ENCODE data around the gene TAB2.

TAB2 gene, protein sequence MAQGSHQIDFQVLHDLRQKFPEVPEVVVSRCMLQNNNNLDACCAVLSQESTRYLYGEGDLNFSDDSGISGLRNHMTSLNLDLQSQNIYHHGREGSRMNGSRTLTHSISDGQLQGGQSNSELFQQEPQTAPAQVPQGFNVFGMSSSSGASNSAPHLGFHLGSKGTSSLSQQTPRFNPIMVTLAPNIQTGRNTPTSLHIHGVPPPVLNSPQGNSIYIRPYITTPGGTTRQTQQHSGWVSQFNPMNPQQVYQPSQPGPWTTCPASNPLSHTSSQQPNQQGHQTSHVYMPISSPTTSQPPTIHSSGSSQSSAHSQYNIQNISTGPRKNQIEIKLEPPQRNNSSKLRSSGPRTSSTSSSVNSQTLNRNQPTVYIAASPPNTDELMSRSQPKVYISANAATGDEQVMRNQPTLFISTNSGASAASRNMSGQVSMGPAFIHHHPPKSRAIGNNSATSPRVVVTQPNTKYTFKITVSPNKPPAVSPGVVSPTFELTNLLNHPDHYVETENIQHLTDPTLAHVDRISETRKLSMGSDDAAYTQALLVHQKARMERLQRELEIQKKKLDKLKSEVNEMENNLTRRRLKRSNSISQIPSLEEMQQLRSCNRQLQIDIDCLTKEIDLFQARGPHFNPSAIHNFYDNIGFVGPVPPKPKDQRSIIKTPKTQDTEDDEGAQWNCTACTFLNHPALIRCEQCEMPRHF

DNA sequence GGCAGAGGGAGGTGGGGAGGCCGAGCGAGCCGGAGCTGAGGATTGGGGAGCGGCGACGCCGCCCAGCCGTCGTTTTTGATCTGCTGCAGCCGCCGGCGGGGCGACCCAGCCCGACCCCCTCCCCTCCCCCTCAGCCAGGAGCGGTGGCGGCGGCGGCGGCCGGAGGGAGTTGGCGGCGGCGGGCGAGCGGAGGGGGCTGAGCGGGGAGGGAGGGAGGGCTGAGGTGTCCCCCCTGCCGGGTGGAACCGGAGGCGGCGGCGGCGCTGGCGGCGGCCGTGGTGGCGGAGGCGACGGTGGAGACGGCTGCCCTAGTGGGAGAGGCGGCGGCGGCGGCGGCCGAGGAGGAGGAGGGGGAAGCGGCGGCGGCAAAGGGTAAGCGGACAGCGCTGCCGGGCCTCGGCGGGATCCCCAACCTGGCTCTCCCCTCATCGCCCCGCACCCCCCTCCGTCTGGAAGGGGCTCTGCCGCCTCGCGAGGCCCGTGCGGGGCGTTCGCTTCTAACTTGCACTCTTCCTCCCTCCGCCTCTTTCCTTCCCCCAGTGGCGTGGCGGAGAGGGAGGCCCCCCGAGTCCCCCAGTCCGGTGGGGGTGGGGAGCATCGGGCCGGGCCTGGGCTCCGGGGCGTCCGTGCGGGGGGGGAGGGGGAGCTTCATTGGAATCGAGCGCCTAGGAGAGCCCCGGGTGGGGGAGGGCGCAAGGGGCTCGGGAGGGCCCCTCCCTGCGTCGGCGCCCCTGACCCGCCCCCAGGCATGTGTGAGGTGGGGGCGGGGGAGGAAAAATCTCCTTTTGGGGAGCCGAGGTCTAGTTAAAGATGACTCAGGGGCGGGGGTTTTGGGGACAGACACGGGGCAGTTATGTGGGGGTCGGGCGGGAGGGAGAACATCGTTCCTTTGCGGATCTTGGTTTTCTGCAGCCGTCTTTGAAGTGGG, at the start of gene TAB2:
TAB2 (plus strand) TSS at position 69 of the 928 bp plus-strand sequence. CDS start 52,286 bp downstream, outside the sequence.
- DNase-seq (ENCODE audit: low read depth) = peak; percentile 72

DNA sequence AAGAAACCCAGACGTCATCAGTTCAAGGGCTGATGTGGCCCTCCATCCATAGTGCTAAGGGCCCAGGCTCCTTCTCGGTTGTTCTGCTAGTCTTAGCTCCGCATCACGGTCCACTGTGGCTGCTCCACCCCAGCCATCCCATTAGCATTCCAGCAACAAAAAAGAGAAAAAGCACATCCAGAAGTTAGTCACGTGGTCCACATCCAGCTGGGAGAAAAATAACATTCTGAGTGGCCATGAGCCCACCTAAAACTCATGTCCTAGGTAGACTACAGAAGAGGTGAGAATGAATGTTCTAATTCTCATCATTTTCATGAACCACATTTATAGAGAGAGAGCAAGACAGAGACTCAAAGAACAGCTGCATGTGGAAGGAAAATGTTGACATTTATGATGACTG, 49.4 kb upstream of the TAB2 start:
- no peak for DNase-seq (ENCODE audit: low read depth)

DNA sequence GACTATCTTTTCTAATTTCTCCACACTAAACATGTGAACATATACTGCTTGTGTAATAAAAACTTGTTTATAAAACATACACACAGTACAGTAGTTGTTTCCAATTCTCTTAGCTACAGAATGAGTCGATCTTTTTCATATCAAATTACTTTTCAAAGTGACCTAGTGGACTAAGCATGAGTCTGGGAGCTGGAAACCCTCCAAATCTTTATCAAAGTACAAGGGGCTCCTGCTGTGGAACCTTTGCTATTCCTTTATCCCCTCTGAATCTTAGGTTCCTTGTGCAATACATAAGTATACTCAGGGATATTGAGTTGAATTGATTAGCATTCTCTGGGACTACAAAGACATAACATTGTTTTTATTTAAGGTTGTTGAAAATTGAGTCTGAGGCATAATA, 48.7 kb upstream of the TAB2 start:
- DNase-seq (ENCODE audit: low read depth) = no peak

DNA sequence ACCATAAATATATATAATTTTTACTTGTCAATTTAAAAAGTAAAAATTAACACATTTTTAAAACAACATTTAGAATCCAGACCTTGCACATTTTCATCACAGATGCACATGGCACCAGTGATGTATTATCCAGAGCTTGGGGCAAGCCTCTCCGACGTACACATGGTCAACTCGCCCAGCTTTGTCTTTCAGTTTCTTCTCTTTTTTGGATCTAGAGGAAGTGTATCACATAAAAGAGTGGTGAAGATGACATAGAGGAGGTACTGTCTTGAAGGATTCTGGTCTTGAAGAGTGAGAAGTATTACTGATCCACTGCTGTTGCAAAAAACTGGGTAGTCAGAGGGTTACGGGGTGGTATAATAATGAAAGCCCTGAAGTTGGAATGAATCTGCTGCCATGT, 46.9 kb upstream of the TAB2 start:
- no peak for DNase-seq (ENCODE audit: low read depth)

DNA sequence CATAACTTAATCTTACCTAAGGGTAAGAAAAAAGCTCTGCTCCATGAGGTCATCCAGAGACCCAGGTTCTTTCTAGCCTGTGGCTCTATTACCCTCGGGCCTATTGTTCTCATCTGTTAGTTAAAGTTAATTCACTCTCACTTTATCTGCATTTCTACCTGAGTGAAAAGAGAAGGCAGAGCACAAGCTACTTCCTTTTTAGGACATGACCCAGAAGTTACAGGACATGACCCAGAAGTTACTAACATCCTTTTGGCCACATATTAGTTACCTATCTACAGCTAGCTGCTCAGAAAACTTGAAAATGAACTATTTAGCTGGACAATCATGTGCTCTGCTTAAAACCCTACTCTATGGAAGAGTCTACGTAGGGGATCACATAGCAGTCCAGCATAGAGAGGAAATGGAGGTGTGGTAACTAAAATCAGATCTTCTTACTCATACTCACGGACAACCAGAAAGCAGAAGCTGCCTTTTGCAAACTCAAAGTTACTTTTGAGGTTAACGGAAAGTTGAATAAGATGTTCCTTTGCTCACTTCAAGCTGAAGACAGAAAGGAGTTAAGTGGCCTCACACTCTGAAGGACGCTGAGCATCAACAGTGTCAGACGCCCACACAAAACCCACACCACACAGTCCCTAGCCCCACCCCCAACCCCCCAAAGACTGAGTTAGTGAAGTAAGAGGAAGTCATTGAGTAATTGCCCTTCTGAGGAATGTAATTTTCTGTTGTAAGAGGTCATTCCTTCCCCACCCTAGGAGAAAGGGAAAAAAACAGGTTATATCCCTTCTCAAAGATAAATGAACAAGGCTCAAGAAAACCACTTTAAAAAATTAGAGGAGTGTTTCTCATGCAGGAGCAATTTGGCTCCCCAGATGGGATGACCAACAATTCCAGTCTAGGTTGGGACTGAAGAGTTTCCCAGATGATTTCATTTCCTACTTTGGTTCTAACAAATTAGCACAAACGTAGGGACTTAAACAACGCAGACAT, 45.9 kb upstream of the TAB2 start:
- DNase-seq (ENCODE audit: low read depth) = peak; percentile 68

DNA sequence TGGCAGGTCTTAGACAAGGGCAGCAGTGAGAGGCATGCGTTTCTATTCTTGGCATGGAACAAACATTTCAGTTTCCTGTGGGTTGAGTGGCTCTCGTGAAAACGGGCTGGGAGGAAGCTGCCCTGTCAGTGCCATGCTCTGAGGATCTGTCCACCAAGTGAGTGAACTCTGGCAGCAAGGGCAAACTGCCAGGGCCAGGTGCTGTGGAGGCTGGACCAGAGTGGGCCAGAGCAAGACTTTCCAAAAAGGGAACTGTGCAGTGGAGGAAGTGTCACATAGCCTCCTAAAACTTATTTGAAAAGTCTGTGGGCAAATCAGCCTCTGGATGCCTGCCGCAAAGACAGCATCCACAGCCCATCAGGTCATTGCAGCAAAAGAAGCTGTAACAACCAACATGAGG, 44.2 kb upstream of the TAB2 start:
- DNase-seq (ENCODE audit: low read depth) = no peak

DNA sequence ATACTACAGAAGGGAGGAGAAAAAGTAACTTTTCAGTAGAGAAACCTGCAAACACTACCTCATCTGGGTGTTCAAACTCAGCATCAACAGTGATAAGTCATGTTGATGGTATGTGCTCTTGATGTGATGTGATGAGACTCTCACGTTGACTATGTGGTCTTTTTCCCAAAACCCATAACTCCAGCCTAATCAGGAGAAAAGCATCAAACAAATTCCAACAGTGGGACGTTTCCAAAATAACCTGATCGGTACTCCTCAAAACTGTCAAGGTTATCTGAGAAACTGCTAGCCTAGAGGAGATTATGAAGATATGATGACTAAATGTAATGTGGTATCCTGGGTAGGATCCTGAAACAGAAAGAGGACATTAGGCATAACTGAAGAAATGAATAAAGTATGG, 41.9 kb upstream of the TAB2 start:
- DNase-seq (ENCODE audit: low read depth) = no peak

DNA sequence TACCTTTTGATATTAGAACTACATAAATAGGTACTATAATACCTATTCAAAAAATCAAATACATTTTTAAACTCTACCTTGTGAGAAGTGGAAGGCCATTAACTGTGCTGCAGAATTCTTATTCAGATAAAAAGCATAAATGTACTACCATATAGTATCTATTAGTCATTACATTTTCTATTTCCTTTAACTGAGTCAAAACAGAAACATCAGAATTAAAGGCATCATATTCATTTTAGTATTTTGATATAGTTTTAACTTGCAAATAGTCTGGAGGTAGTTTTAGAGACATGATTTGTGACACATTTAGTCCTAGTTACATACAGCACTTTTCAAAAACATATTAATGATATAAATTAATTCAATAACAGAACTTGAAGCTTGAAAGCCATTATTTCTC, 39.9 kb upstream of the TAB2 start:
- DNase-seq (ENCODE audit: low read depth) = no peak

DNA sequence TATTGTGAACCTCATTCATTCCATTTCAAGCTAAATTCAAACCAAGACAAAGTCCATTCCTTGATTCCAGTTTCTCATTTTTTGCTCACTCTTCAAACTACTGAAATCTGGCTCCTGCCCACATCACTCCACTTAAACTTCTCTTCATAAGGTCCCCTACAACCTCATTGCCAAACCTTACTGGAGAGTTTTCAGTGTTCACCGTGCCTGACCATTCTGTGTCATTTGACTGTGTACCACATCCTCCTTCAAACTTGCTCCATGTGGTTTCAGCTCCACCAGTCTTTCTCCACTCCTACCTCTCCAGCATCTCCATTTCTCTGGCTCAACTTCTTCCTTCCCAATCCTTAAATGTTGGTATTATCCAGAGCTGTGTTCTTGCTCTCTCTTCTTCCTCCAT, 38.5 kb upstream of the TAB2 start:
- DNase-seq (ENCODE audit: low read depth) = no peak

DNA sequence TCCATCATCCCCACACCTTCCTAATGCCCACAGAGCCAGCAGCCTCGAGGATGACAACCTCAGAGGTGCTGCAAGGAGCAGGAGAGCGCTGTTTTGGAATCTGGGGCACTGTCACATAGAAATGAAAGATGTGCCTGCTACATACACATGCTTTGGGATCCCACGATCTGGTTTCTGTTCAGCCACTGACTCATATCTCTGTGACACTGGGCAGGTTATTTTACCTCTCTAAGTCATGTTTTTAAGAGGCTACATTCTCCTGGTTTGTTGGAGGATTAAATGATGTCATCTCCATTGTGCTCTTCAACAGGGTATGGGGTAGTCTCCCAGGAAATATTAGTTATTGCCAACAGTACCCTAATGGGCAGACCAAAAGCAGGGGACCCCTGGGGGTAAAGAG, 32.6 kb upstream of the TAB2 start:
- DNase-seq (ENCODE audit: low read depth) = no peak

DNA sequence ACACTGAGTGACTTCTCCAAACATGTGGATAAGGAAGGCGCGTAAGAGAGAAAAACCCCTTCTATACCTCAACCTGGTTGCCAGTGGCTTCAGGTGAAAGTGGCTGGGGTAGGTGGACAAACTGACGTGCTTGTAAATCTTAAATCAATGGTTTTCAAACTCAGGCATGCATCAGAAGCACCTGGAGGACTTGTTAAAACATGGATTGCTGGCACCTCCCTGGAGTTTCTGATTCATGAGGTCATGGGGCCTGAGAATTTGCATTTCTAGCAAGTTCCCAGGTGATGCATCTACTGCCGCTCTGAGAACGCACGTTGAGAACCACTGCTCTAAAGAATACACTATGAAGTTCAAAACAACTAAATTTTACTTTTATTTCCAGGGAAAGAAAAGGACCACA, 31.9 kb upstream of the TAB2 start:
- no peak for DNase-seq (ENCODE audit: low read depth)

DNA sequence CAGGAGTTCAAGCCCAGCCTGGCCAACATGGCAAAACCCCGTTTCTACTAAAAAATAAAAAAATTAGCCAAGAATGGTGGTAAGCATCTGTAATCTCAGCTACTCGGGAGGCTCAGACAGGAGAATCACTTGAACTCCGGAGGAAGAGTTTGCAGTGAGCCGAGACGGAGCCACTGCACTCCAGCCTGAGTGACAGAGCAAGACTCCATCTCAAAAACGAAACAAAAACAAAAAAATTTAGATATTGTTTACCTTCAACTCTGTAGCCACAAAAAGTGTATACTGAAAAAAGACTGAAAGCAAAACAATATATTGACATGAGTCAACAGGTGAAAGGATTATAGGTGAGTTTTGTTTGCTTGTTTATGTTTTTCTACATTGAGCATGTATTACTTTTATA, 30.6 kb upstream of the TAB2 start:
- DNase-seq (ENCODE audit: low read depth) = no peak

DNA sequence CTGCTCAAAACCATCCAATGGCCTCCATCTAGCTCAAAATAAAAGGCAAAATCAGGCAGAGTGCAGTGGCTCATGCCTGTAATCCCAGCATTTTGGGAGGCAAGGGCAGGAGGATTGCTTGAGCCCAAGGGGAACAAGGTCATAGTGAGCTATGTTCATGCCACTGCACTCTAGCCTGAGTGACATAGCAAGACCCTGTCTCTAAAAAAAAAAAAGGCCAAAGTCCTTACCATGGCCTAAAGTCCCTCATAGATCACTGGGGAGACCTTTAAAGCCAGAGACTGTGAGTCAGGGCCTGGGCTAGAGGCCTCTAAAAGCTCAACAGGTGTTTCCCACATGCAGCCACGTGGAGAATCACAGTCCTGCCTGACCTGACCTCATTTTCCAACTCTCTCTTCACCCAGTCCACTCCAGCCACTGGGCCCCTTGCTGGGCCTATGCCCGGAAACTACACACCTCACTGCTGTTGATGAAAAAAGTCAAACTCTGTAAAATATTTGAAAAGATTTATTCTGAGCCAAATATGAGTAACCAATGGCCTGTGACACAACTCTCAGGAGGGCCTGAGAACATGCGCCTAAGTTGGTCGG, 28.2 kb upstream of the TAB2 start:
- no peak for DNase-seq (ENCODE audit: low read depth)

DNA sequence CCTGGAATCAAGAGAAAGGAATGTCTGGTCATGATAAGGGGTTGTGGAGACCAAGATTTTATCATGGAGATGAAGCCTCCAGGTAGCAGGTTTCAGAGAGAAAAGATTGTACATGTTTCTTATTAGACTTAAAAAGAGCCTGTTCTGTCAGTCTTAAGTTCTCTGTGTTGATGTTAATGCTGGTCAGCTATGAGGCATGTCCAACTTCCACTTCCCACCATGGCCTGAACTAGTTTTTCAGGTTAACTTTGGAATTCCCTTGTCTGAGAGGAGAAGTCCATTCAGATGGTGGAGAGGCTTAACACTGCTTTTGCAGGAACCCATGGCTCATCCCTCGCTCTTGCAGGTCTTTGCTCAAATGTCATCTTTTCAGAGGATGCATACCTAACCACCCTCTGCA, 27.5 kb upstream of the TAB2 start:
- DNase-seq (ENCODE audit: low read depth) = no peak

DNA sequence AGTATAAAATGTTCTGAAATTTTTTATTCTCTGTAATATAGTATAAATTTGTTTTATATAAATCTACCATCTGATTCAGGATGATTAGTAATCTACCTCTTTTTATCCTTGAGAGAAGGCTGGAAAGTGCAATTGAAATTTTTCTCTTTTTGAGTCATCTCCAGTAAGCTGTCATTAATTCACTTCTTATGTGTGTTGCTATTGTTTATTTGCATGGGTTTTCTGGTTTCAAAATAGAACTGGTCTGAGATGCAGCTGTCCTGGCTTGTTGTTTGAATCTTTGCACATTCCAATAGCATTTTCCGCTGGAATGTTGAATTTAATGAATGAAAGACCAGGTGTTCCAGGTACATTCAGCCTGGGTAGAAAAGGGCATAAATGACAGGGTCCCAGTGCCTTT, 24.3 kb upstream of the TAB2 start:
- no peak for DNase-seq (ENCODE audit: low read depth)

DNA sequence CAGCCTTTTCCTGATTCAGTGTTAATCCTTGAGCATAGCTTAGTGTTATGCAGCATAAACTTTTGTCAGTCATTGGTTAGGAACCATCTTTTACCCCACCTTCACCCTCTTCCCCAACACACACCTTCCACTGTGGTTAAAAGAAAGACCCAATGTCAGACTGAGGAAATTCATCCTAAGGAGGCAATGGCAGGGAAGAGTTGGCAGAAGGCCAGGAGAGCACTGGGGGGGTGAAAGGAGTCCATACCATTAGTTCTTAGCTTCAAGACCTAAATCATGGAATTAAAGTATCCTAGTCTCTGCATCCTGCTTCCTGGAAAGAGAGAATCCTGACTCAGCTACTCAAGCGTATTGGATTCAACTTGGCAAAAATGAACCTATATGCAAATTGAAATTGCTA, 16.9 kb upstream of the TAB2 start:
- DNase-seq (ENCODE audit: low read depth) = no peak

DNA sequence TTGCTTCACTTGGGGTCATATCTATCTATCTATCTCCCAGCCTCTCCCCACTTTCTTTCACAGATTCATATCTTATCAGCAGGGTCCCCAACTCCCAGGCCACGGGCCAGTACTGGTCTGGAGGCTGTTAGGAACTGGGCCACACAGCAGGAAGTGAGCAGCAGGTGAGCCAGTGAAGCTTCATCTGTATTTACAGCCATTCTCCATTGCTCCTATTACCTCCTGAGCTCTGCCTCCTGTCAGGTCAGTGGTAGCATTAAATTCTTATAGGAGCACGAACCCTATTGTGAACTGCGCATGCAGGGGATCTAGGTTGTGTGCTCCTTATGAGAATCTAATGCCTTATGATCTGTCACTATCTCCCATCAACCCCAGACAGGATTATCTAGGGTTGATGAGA, 14.8 kb upstream of the TAB2 start:
- DNase-seq (ENCODE audit: low read depth) = no peak

DNA sequence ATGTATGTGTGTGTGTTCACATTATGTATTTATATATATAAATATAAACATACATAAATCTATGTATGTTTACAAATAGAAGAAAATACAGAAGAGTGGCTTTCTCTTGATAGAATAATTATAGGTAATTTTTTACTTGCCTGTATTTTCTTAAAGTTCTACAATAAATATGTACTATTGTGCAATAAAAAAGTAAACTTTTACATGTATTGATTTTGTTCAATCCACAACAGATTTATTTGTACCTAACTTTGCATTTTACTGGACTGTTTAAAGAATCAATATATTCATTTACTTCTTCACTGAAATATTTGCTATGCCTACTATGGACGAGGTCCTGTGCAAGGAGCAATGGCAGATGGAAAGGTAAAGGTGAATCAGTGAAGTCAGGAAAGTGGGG, 14.0 kb upstream of the TAB2 start:
- no peak for DNase-seq (ENCODE audit: low read depth)

DNA sequence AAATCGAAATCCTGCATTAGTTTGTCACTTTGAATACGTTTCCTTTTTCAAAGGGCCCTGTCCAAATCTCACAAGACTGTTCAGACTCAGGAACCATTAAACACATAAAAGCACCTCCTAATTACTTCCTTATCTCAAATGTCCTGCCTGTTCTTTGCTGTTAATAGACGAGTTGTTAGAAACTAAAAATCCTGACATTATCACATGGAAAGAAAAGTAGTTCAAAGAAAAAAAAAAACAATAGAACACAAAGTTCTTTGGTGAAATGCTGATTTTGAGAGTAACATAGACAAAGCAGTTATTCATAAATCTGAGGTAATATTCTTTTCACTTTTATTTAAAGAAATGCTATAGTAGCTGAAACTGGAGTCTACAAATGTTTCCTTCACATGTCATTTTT, 12.1 kb upstream of the TAB2 start:
- DNase-seq (ENCODE audit: low read depth) = no peak

DNA sequence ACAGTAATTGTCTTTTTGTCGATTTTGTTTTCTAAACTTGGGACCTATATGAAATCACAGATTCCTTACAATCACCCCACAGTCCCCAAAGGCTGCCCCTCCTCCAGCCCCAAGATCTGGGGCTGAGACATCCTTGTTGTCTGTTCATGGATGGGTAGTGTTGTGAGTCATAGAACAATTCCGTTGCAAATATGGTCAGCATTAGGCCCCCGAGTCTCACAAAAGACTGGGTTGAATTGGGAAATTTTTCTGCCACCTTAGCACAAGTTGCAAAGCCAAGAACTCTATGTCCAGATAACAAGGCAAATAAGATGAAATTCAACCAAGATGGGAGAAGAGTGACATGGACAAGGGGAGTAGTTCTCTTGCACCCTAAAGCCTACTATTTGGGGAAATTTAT, 10.5 kb upstream of the TAB2 start:
- DNase-seq (ENCODE audit: low read depth) = no peak

DNA sequence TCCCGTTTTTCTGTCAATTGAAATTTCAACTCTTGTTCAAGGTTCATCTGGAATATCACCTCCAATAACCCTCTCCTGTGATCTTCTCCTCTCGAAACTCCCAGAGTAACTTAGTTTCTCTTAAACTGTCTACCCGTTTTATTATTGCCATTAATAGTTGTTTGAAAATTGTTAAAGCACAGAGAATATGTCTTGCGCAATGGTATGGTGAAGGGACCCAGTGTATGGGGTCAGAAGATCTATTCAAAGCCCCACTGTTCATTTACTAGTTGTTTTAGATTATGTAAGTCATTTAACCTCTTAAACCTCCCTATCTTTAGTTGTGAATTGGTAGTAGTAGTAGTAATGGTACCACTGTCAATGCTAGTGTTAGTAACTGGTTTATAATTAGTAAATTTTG, 6.2 kb upstream of the TAB2 start:
- no peak for DNase-seq (ENCODE audit: low read depth)

All from activated gamma-delta T cell treated with anti-CD3 and anti-CD28 coated beads, Interleukin-2, amount 50 U/mL, for 16 hours (primary cell).